Peyer's patch (tissue), 4 donors: ENCODE results near the gene PPP1R13B. TPM values are rescaled to one million over a fixed set of nuclear protein-coding genes. Genes with fewer than 3 reads are reported as not detected.
"Not testable (repeated sequence)": the region's sequence is repeated elsewhere in the genome, so short reads cannot be mapped to it uniquely, and the experiment has no call there.

Experiments used
- DNase-seq, 3 donors: peaks; one replicate each; pipeline ENCODE4 v3.0.0-alpha.2; 2017 to 2019
- H3K27ac ChIP-seq, 4 donors: fragments of 200-600 bp; sonication (generic); one replicate each; pipeline ENCODE4 v1.5.1; 2016 to 2019
- H3K27me3 ChIP-seq, 2 donors: fragments of 200-600 bp; sonication (generic); one replicate each; pipeline ENCODE4 v1.5.1; 2019
- H3K36me3 ChIP-seq, 3 donors: fragments of 200-600 bp; sonication (generic); one replicate each; pipeline ENCODE4 v1.5.1; 2016 to 2019
- H3K4me1 ChIP-seq, 4 donors: fragments of 200-600 bp; sonication (generic); one replicate each; pipeline ENCODE4 v1.5.1; 2016 to 2019
- H3K4me3 ChIP-seq, 4 donors: fragments of 200-600 bp; sonication (generic); 1 replicate in 3 of 4; 2 replicates in 1 of 4; pipeline ENCODE4 v1.5.1; 2016 to 2019; ENCODE audit warnings: mild to moderate bottlenecking in 1 of 4
- H3K9me3 ChIP-seq, 4 donors: fragments of 200-600 bp; sonication (generic); one replicate each; pipeline ENCODE4 v1.5.1; 2016 to 2019; ENCODE audit warnings: mild to moderate bottlenecking in 1 of 4
- CTCF ChIP-seq, 6 experiments: fragments of 450-650 bp in 4 of 6; fragments of 200-600 bp in 2 of 6; sonication (generic) in 1 of 6; IDR thresholded peaks; one replicate each; pipeline ENCODE4 v1.5.1; 2017 to 2019; ENCODE audit warnings: antibody characterized with exemption in 6 of 6, mild to moderate bottlenecking in 3 of 6, moderate library complexity in 1 of 6
- POLR2A ChIP-seq, 2 donors: fragments of 450-650 bp; IDR thresholded peaks; one replicate each; pipeline ENCODE4 v1.5.1; 2017; ENCODE audit warnings: antibody characterized with exemption in 2 of 2, mild to moderate bottlenecking in 2 of 2, moderate library complexity in 2 of 2
- total RNA-seq, 4 donors: library from RNA; depleted of rRNA; stranded (reverse); fragments of >200 nt; gene quantifications; one replicate each; pipeline ENCODE4 v1.1.0, GENCODE V29; 2016

PPP1R13B gene
- total RNA-seq, 4 donors from 2014 or later: 30.5 to 78.3 (median 54.0) TPM

- Histone ChIP-seq H3K9me3 (no peaks in the 10 kb centered on the region), H3K27me3 (no peaks in the 10 kb centered on the region), H3K27ac (no peak overlapping the region), H3K4me1 (peaks cover 0 to 54% (median 11%) of the 10 kb centered on the region in 4 donors), H3K4me3 (no peak overlapping the region), H3K36me3 (no peaks in the 10 kb centered on the region)
- TF ChIP-seq CTCF (IDR thresholded peaks at IDR 0.05) (no peak), POLR2A (IDR thresholded peaks at IDR 0.05) (no peak)
- DNase-seq: no peak
Measured at GRCh38 chr14:103891667-103892215, 44.4 kb upstream of the PPP1R13B start.

GRCh38 chr14:103890821-103891666 is 43.7 kb upstream of the PPP1R13B start:
- H3K36me3 ChIP-seq: no peaks in the 10 kb centered on the region
- no peak overlapping the region for H3K4me3 ChIP-seq
- TF ChIP-seq POLR2A (IDR thresholded peaks at IDR 0.05): no peak
- no peaks in the 10 kb centered on the region for H3K27me3 ChIP-seq
- no peak for DNase-seq
- peak overlapping the region in 1 of 4 donors; percentile 19 for H3K27ac ChIP-seq
- H3K4me1 ChIP-seq: peaks cover 0 to 47% (median 11%) of the 10 kb centered on the region in 4 donors
- H3K9me3 ChIP-seq: no peaks in the 10 kb centered on the region

GRCh38 chr14:103890052-103890371 is 42.6 kb upstream of the PPP1R13B start:
- Histone ChIP-seq H3K27me3 (no peaks in the 10 kb centered on the region), H3K27ac (peak overlapping the region; percentile 27 to 84 (median 74)), H3K4me1 (peaks cover 0 to 39% (median 9%) of the 10 kb centered on the region in 4 donors), H3K4me3 (no peak overlapping the region), H3K36me3 (no peaks in the 10 kb centered on the region), H3K9me3 (no peaks in the 10 kb centered on the region)
- no peak for TF ChIP-seq POLR2A (IDR thresholded peaks at IDR 0.05)
- TF ChIP-seq CTCF (IDR thresholded peaks at IDR 0.05): no peak
- no peak for DNase-seq

- peaks cover 0 to 34% (median 7%) of the 10 kb centered on the region in 4 donors for H3K4me1 ChIP-seq
- H3K27ac ChIP-seq: peak overlapping the region; percentile 27 to 84 (median 74)
- H3K9me3 ChIP-seq: no peaks in the 10 kb centered on the region
- H3K36me3 ChIP-seq: no peaks in the 10 kb centered on the region
- no peak for TF ChIP-seq POLR2A (IDR thresholded peaks at IDR 0.05)
- no peak for TF ChIP-seq CTCF (IDR thresholded peaks at IDR 0.05)
- H3K27me3 ChIP-seq: no peaks in the 10 kb centered on the region
- DNase-seq: peak in 2 of 3 donors; percentile 73 to 78
- H3K4me3 ChIP-seq: no peak overlapping the region
Measured at GRCh38 chr14:103889313-103890051, 42.1 kb upstream of the PPP1R13B start.

- H3K4me3 ChIP-seq, H3K36me3 ChIP-seq, H3K27me3 ChIP-seq, H3K9me3 ChIP-seq, DNase-seq: not testable (repeated sequence)
- Histone ChIP-seq H3K27ac (peak overlapping the region in 3 of 4 donors; percentile 65 to 84 (median 82)), H3K4me1 (peaks cover 0 to 28% (median 5%) of the 10 kb centered on the region in 4 donors)
Measured at GRCh38 chr14:103889002-103889312, 41.6 kb upstream of the PPP1R13B start.

- no peak overlapping the region for H3K4me3 ChIP-seq
- no peaks in the 10 kb centered on the region for H3K27me3 ChIP-seq
- H3K27ac ChIP-seq: peak overlapping the region in 3 of 4 donors; percentile 77 to 94 (median 84)
- peaks cover 0 to 36% (median 6%) of the 10 kb centered on the region in 4 donors for H3K4me1 ChIP-seq
- no peaks in the 10 kb centered on the region for H3K36me3 ChIP-seq
- no peak for TF ChIP-seq CTCF (IDR thresholded peaks at IDR 0.05)
- no peak for TF ChIP-seq POLR2A (IDR thresholded peaks at IDR 0.05)
- DNase-seq: no peak
- H3K9me3 ChIP-seq: no peaks in the 10 kb centered on the region
Measured at GRCh38 chr14:103887557-103888115, 40.3 kb upstream of the PPP1R13B start.
